Fibroblast of mammary gland (primary cell): Measurements from ENCODE around the gene FAXC.

Experiments
- DNase-seq: peaks from one replicate; pipeline ENCODE4 v3.0.0-alpha.2; 2010; ENCODE audit warnings: low read depth
- H3K4me3 ChIP-seq: 2 replicates; pipeline ENCODE4 v1.5.1; 2011; ENCODE audit warnings: low read depth, mild to moderate bottlenecking, low read length, moderate library complexity; ENCODE audit not compliant: control insufficient read depth
- TF ChIP-seq, protein P1 (sequence below): conservative IDR thresholded peaks from 2 replicates; pipeline ENCODE4 v1.5.1; 2011; ENCODE audit warnings: low read depth, low read length, inconsistent platforms; ENCODE audit not compliant: control insufficient read depth, insufficient read depth

FAXC gene

DNA sequence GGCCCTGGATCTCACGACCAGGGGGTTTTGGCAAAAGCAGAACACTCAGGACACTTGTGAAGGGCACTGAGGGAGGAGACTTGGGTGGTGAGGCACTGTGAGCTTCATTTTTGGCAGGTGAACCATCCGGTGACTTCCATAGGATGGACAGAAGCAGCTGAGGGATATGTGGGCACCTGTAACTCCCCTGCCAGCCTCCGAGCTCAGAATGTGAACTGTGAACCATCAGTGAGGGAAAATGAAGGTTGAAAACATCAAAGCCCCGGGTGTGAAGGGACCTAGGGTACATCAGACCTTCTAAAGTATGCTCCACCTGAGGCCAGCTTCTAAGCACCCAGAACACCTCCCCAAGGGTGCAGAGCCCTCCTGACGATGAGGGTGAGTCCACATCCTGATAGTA is 53.2 kb downstream of the FAXC start:
- no peak for DNase-seq
- TF ChIP-seq, protein P1, sequence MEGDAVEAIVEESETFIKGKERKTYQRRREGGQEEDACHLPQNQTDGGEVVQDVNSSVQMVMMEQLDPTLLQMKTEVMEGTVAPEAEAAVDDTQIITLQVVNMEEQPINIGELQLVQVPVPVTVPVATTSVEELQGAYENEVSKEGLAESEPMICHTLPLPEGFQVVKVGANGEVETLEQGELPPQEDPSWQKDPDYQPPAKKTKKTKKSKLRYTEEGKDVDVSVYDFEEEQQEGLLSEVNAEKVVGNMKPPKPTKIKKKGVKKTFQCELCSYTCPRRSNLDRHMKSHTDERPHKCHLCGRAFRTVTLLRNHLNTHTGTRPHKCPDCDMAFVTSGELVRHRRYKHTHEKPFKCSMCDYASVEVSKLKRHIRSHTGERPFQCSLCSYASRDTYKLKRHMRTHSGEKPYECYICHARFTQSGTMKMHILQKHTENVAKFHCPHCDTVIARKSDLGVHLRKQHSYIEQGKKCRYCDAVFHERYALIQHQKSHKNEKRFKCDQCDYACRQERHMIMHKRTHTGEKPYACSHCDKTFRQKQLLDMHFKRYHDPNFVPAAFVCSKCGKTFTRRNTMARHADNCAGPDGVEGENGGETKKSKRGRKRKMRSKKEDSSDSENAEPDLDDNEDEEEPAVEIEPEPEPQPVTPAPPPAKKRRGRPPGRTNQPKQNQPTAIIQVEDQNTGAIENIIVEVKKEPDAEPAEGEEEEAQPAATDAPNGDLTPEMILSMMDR = no peak
- H3K4me3 ChIP-seq = no peak overlapping the region

DNA sequence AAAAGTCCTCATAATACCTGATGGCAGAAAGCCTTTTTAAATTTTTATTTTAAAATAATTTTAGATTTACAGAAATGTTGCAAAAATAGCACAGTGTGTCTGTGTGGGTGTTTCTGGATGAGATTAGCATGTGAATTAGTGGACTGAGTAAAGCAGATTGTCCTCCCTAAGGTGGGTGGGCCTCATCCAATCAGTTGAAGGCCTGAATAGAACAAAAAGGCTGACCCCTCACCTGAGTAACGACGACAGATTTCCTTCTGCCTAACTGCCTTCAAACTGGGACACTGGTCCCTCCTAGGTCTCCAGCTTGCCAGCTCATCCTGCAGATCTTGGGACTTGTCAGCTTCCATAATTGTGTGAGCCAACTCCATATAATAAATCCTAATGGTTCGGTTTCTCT is 54.2 kb downstream of the FAXC start:
- H3K4me3 ChIP-seq = no peak overlapping the region
- TF ChIP-seq, protein P1 = no peak
- no peak for DNase-seq

DNA sequence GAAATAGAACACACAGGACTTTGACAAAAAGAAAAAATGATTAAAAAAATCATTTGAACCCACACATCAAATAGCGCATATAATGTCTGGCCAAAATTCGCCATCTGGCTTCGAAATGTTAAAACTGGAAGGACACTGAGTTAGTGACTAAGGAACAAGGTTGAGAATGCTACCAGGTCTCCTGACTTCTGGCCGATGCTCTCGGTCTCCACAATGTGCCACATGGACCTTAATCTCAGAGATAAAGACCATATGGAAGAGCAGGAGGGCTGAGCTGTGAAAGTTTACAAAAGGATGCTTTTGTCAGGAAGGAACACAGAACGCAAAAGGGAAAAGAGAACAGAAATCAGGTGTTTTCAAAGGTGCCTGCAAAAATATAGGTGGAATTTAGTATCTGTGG is 54.7 kb downstream of the FAXC start:
- H3K4me3 ChIP-seq = no peak overlapping the region
- no peak for DNase-seq
- TF ChIP-seq, protein P1 = no peak

DNA sequence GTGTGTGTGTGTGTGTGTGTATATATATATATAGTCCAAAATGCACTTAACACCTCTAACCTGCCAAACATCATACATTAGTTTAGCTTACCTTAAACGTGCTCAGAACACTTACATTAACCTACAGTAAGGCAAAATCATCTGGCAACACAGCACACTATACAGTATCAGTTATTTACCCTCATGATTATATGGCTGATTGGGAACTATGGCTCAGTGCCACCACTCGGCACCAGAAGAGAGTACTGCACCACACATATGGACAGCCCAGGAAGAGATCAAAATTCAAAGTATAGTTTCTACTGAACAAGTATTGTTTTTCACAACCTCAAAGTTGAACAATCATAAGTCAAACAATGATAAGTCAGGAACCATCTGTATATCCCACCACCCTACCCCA is 59.8 kb downstream of the FAXC start:
- TF ChIP-seq, protein P1 = no peak
- H3K4me3 ChIP-seq = no peak overlapping the region
- no peak for DNase-seq

DNA sequence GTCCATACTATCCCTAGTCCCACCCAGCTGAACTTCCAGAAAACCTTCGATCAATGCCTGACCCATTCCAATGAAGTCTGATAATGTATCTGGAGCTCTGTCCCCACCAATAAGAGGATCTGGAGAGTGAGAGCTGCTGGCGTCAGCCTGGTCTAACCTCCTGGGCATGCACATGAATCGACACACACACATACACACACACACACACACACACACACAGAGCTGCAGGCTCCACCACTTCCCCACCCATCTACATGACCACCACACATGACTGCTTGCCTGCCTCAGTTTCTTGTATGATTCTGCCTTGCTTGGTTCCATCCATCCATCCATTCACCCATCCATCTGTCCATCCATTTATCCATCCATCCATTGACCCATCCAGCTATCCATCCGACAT is 60.8 kb downstream of the FAXC start:
- DNase-seq = no peak
- TF ChIP-seq, protein P1 = no peak
- no peak overlapping the region for H3K4me3 ChIP-seq

DNA sequence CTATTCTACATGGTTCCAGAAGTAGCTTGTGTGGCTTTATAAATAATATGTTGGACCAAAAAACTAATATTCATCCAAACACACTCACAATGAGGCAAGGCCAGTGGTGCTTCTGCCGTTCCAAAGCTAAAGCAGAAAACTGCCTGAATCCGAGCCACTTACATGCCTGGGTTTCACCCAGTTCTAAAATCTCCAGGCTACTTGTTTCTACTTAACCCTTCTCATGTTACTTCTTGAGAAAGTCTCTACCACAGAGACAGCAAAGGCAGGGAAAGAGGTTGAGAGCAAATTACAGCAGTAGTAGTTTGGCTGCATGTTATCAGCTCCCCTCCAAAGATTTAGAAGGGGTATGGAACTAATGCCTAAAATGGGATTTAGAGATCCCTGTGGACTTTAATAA is 62.0 kb downstream of the FAXC start:
- TF ChIP-seq, protein P1 = no peak
- DNase-seq = no peak
- no peak overlapping the region for H3K4me3 ChIP-seq

DNA sequence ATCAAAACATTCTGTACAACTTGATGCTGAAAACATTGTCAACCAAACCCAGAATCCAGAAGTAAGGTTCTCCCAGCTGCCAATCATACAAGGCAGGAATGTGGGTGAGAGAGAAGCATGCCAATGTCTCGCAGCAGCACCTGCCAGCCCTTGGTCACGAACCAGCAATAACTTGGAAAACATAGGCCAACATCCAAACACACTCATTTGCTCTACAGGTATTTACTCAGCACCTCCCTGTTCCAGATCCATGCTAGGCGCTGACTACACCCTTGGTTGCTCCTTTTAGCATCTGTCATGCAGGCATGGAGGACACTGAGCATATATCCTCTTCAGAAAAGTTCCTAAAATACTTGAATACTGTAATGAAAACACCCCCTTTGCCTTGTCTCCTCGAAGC is 63.6 kb downstream of the FAXC start:
- H3K4me3 ChIP-seq = no peak overlapping the region
- no peak for DNase-seq
- TF ChIP-seq, protein P1 = no peak
